Subcutaneous adipose tissue (tissue), 4 donors: ENCODE data around the gene HAGH. TPM values are rescaled to one million over a fixed set of nuclear protein-coding genes. Genes with fewer than 3 reads are reported as not detected.

ENCODE experiments used
- CTCF ChIP-seq: fragments of 450-650 bp; IDR thresholded peaks from one replicate; pipeline ENCODE4 v1.5.1; 2016; ENCODE audit warnings: low read depth, mild to moderate bottlenecking, control low read depth, antibody characterized with exemption, moderate library complexity
- total RNA-seq, 4 donors: library from RNA; depleted of rRNA; stranded (reverse); fragments of >200 nt; gene quantifications; one replicate each; pipeline ENCODE4 v1.1.0, GENCODE V29; 2016

HAGH gene
- 100 to 1,000 TPM in 2 of 4 donors, 10 to 100 TPM in 2; 50.4 to 121 (median 108) TPM for total RNA-seq

GRCh38 chr16:1826691-1827573 lies at the start of gene HAGH, which contains the start of gene FAHD1:
Gene HAGH, minus strand, starts transcription at chr16:1826825. Its CDS starts 38 bp downstream, at chr16:1826787.
Gene FAHD1, plus strand, starts transcription at chr16:1827206. Its CDS starts 33 bp downstream, at chr16:1827239.
- no peak for TF ChIP-seq CTCF

GRCh38 chr16:1874854-1875253 lies 48.2 kb upstream of the HAGH start:
- TF ChIP-seq CTCF = no peak

- TF ChIP-seq CTCF = no peak
These were observed 45.5 kb upstream of the HAGH start, which contains the start of gene MEIOB for GRCh38 chr16:1871974-1872635. Gene MEIOB, minus strand, starts transcription at chr16:1872164. Its CDS starts 3,989 bp downstream, at chr16:1868175.

- TF ChIP-seq CTCF = no peak
These were observed 43.9 kb upstream of the HAGH start for GRCh38 chr16:1870365-1871082.

- TF ChIP-seq CTCF = no peak
These were observed 39.5 kb upstream of the HAGH start for GRCh38 chr16:1865902-1866690.

- TF ChIP-seq CTCF = no peak
These were observed 37.2 kb upstream of the HAGH start for GRCh38 chr16:1863681-1864460.
